Measurements from ENCODE around the gene SUGCT.
"Not testable (repeated sequence)": the region's sequence is repeated elsewhere in the genome, so short reads cannot be mapped to it uniquely, and the experiment has no call there.

Gene SUGCT

DNA sequence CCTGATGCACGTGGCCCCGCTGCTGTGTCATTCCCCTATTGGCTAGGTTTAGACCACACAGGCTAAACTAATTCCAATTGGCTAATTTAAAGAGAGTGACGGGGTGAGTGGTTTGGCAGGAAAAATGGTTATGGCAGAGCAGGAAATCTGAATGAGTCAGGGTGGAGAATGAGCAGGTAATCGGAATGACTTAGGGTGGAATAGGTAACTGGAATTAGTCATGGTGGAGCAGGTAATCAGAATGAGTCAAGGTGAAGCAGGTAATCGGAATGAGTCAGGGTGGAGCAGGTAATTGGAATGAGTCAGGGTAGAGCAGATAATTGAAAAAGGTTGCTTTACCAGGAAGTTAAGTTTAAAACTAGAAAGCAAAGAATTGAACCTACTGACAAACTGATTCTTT is 7.1 kb downstream of the SUGCT start:
- FAIRE-seq, result not testable (repeated sequence)

DNA sequence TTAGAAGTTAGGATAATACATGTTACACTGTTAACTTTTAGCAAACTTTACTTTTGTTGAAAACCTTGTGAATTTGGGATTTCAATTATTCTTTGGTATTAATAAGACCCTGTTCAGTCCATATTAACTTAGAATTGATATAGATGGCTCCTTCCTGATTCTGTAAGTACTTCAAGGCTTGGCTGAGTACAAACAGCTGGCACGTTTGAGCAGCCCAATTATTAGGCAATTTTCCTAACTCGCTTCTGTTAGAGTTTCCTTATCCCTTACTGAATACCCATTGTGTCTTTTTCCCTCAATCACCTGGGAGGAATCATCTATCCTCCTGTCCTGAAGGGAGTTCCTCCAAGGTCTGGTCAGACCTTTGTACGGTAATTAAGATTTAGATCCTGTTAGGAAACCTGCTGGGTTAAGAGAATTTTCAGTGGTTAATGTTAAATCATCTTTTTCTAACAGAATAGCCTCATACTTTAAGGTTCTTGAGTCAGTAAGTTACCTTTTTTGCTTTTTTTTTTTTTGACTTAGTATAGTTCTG is 10.9 kb downstream of the SUGCT start:
- FAIRE-seq, result not testable (repeated sequence)

DNA sequence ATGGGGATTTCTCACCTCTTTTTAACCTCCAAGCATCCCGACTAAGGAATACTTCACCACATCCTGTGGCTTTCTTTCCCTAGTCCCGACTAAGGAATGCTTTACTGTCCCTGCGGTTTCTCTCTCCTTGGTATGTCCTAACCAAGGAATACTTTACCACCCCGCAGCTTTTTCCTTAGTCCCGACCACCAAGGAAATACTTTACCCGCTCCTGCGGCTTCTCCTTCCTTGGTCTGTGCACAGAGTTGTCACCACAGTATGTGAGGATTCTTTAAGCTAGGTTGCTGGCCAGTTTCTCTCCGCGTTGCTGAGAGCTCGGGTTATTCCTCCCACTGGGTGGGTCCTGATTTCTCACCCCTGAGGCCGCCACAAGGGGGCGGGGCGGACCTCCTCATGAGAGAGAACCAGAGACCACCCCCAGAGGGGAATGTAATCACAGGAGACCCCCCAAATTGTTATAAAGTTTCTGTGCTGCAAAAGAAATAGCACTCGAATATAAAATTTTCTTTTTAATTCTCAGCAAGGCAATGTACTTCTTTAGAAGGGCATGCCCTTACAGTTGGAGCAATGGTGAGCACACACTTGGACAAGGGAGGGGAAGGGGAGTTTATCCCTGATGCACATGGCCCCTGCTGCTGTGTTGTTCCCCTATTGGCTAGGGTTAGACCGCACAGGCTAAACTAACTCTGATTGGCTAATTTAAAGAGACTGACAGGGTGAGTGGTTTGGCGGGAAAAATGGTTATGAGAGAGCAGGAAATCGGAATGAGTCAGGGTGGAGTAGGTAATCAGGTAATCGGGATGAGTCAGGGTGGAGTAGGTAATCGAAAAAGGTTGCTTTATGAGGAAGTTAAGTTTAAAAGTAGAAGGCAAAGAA is 12.8 kb downstream of the SUGCT start:
- FAIRE-seq, result no peak

DNA sequence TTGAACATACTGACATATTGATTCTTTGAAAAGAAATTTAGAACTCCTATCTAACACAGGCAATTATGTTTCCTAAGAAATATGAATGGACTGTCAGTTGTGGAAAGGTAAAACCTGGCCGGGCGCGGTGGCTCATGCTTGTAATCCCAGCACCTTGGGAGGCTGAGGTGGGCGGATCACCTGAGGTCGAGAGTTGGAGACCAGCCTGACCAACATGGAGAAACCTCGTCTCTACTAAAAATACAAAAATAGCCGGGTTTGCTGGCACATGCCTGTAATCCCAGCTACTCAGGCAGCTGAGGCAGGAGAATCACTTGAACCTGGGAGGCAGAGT is 13.4 kb downstream of the SUGCT start:
- FAIRE-seq, result not testable (repeated sequence)

DNA sequence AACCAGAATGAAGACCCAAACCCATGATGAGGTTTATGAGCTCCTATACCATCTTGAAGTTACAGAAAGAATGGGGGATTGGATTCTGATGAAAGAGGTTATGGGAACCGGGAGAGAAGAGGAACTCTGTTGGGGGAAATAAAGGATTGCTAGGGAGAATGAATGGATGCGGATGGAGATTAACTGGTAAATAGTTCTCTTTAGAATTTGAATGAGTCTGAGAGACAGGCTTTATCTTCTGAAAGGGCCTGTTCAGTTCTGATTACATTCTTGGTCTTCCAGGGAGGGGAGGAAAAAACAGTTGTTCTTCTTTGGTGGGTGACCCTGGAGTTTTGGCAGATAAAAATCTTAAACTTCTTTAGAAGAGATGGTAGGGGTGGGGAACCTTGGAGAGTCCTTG is 13.9 kb downstream of the SUGCT start:
- FAIRE-seq, result no peak

DNA sequence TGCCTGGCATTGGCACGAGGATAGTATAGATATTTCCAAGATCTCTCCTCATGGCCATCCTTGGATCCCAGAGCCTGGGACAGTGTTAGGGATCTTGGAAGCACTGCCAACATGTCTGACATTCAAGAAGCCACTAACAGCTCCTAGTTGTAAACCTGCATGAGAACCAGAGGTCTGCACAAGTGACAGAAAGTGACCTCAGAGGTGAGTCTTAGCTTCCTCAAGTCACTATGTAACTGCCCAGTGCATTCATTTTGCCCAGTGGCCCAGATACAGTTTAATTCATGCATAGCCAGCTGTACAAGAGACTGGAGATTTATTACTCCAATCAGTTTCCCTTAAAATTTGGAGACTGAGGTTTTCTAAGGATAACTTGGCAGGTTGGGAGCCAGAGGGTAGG is 16.7 kb downstream of the SUGCT start:
- no peak for FAIRE-seq

DNA sequence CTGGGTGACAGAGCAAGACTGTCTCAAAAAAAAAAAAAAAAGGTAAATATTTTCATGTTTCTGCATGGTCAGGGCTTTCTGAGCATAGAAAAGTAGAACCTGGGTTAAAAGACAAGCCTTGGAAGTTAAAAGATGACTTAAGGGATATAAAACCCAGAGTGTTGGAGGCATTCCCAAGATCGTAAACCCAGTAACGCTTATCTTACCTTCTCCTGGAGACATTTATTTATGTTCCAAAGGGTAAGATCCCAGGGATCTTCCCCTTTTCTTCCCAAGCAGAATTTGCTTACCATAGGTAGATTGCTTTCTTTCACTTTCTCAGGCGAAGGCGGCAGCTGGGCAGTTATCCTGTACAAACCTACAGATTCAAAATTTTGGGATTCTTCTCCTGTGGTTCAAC is 22.2 kb downstream of the SUGCT start:
- FAIRE-seq, result no peak

DNA sequence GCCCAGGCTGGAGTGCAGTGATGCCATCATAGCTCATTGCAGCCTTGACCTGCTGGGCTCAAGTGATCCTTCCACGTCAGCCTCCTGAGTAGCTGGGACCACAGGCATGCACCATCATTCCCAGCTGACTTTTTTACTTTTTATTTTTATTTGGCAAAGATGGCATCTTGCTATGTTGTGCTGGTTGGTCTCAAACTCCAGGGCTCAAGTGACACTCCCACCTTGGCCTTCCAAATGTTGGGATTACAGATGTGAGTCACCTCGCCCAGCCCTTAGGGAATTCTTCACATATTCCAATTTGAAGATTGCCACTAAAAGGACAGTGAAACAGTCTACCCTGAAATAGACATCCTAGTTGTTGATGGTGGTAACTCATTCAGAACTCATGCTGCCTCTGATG is 27.7 kb downstream of the SUGCT start:
- no peak for FAIRE-seq

DNA sequence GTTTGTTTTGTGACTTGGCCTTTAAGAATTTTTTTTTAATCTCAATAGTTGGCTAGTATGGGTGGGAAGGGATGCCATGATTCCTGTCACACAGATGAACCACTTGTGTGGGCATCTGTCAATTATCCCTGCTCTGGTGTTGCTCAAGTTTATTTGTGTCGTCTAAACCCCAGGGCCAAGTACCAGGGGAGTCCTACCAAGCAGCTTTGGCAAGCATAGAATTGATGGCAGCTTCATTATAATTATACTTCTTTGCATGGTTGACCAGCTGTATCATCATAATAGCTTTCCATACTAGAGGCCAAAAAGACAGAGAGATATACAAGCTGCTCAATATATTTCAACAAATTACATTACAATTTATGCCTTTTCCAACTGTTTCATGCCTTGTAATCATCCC is 30.4 kb downstream of the SUGCT start:
- no peak for FAIRE-seq

DNA sequence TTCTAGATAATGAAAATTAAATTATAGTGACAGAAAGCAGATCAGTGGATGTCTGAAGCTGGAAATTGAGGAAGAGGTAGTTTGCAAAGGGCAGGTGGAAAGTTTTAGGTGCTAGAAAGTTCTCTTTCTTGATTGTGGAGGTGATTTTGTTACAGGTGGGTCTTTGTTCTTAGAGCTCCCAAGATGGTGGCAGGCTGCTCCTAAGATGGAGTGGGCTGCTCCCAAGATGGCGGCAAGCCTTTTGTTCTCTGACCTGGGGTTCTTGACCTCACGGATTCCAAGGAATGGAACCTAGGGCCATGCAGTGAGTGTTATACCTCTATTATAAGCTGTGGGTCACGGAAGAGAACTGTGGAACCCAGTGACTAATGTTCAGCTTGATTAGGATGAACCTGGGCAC is 32.5 kb downstream of the SUGCT start:
- no peak for FAIRE-seq

DNA sequence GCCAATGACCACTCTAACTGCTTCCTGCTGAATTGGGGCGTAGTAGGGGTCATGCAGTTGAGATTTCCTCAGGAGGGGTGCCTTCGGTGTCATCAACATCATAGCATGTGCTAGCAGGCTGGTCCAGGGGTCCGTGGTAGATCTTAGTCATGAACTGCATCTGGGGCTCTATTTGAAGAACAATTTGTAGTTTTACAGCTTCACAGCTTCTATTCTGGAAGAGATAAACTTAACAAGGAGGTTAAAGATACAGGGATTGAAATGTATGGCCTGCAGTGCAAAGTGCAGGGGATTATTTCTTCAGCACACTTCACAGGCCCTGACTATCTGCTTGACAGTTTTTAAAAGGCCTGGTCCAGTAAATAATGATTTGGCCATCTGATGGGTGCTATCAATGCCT is 33.5 kb downstream of the SUGCT start:
- FAIRE-seq, result not testable (repeated sequence)

DNA sequence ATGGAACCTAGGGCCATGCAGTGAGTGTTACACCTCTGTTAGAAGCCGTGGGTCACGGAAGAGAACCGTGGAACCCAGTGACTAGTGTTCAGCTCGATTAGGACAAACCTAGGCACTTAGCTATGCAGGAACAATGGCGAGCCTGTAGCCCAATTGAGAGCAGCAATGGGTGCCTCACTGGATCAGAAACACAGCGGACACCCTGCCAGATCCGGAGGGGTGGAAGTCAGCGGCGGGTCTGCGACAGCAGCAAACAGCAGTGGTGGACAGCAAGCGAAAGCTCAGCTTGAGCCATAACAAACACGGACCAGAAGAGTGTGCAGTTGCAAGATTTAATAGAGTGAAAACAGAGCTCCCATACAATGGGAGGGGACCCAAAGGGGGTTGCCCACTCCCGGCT is 38.3 kb downstream of the SUGCT start:
- FAIRE-seq, result not testable (repeated sequence)

DNA sequence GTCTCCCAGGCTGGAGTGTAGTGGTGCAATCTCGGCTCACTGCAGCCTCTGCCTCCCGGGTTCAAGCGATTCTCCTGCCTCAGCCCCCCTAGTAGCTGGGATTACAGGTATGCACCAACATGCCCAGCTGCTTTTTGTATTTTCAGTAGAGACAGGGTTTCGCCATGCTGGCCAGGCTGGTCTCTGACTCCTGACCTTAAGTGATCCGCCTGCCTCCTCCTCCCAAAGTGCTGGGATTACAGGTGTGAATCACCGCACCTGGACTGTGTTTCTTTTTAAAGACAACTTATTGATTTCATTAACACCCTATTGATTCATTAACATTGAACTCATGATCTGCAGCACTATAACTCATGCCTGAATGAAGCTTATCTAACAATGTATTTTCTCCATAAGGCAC is 40.5 kb downstream of the SUGCT start:
- FAIRE-seq, result not testable (repeated sequence)

DNA sequence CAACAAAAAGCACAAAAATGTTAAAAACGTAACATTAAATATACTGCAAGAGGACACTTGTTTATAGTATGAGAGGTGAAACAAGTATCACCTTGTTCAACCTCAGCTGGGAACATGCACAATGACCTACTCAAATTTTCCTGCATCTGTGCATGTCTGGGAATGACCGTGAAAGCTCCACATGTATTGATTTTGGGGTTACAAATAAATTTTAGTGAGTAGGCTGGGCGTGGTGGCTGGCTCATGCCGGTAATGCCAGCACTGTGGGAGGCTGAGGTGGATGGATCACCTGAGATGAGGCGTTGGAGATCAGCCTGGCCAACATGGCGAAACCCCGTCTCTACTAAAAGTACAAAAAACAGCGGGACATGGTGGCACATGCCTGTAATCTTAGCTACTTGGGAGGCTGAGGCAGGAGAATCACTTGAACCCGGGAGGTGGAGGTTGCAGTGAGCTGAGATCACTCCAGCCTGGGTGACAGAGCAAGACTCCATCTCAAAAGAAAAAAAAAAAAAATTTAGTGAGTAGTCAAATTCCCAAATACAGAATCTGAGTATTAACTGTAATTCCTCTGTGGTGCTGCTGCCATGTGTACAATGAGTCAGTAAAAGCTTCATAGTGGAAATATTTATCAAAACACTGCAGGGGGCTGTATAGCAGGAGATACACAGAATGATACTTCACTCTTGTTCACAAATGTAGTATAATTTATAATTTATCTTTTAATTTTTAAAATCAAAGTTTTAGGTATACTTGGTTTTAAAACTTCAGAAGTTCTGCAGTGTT is 41.1 kb downstream of the SUGCT start:
- no peak for FAIRE-seq

DNA sequence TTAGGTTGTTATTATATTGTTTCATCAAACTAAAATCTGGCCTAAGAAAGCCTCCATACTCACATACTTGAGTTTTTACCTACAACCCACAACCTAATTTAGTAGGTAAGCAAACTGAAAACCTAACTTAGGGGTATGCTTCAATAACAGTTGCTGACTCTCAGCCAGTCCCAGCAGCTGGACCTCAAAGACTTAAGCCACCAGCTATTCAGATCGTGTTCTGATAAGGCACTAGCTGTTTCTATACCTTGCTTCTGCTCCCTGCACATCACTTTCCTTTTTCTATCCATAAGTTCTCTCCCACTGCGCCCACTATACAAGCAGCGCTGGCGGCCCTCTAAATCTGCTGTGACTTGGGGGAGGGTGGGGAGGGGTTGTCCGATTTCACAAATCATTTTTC is 42.3 kb downstream of the SUGCT start:
- FAIRE-seq, result no peak

DNA sequence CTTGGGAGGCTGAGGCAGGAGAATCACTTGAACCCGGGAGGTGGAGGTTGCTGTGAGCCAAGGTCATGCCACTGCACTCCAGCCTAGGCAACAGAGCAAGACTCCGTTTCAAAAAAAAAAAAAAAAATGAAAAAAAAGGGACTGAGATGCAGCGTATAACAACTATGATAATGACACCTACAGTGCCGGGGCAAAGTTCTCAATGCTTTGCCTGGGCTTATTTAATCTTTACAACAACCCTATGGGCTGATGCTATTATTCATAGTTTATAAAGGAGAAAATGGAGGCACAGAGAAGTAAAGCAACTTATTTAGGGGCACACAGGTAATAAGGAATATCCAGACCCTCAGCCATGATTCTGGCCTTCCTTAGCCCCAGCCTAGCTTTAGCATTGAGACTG is 47.6 kb downstream of the SUGCT start:
- no peak for FAIRE-seq

DNA sequence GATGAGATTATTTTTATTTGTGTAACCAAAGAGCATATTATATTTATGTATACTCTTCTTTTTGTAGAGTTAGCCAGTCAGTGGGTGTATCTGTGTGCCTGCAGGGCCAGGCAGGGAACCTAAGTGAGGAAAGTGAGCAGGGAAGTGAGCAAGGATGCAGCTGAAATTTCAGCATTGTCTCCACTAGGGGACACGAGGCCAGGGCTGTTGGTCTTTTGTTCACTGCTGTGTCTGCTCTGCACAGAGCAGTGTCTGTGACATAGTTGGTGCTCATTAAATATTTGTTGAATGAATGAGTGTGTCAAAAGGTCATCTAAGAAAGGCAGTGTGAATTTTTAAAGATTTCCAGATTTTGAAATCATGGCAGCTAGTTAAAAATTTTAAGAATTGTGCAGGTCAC is 51.8 kb downstream of the SUGCT start:
- no peak for FAIRE-seq

DNA sequence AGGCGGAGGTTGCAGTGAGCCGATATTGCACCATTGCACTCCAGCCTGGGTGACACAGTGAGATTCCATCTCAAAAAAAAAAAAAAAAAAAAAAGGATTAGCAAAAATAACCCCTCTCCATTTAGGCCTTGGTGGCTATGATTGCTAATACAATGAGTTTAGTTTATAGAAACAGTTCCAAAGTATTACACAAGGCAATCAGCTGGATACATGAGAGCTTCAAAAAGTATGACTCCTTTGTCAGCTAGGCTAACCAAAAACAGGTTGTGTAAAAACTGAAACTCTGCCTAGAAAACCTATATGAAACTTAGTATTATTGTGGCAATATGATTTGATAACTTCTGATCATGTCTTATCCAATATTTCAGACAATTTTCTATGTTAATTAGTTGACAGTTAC is 57.2 kb downstream of the SUGCT start:
- no peak for FAIRE-seq

DNA sequence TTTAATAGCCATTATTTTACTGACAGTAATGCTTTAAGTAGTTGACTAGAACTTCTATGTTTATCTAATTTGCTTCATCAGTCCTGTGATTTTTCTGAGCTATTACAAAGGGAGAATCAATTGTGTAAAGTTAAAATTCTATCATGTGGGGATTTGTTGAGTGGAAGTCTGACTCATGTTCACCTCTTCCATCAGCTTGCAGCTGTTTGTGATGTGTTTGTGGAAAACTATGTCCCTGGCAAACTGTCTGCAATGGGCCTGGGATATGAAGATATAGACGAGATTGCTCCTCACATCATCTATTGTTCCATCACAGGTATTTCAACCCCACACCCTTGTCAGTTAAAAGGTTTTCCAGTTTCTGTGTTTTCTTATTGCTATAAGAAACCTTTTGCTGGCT is 59.9 kb downstream of the SUGCT start:
- no peak for FAIRE-seq

DNA sequence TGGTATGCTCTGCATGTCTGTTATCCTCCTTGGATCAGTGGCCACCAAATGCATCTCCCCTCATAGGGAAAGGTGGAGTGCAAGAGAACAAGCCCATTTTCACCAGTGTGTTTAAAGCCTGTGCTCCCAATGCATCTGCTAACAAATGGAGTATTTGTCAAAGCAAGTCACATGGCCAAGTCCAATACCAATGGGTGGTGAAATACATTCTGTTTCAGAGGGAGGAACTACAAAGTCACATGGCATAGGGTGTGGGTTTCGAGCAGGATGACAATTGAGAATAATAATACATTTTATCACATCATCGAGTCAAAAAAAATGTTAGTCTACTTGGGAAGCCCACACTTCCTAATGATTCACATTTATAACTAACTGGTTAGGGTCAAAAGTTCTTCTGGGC is 62.7 kb downstream of the SUGCT start:
- FAIRE-seq, result no peak

DNA sequence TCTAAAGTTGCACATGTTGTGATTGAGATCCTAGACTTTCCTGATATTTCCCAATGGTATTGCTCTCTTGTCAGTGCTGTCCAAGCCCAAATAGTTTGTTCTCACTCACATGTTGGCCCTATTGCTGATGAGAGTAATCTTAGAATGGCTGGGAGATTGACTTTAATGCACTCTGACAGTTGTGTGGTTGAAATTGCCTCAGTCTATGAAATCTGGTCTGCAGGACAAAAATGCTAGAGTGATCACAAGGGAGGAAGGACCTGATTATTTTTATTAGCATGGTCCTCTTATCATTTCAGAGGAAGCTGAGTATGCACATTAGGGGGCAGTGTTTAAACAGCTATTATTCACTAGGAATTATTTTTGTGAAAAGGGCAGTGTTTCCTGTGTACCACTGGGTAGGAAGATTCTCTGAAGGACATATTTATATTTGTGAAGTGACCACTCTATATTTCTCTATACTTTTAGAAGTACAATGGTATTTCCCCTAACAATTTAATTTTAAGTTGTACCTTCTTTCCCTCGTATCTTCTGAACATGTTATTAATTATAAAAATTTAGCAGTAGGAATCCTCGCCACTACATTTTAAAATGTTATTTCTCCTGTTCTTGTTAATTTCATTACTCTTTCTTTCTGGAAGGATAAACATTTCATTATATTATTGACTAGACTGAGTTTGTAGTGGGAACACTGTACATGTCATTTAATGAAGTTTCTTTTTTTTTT is 64.4 kb downstream of the SUGCT start:
- FAIRE-seq, result no peak

DNA sequence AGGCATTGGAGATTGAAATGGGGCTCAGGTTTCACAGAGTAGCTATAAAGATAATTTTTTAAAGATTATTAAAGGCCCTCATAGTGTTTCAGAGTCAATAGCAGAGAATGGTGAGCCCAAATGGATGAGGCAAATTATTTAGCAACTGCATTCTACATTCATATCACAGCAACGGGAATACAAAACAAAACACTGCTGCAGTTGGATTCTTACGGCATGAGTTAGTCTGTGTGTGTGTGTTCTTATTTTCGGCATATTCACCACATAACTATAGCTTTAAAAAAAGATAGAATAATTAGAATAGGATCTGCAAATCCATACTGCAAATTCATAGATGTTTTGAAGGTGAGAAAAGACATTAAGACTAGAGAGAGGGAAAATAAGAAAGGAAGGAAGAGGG is 66.0 kb downstream of the SUGCT start:
- FAIRE-seq, result no peak

DNA sequence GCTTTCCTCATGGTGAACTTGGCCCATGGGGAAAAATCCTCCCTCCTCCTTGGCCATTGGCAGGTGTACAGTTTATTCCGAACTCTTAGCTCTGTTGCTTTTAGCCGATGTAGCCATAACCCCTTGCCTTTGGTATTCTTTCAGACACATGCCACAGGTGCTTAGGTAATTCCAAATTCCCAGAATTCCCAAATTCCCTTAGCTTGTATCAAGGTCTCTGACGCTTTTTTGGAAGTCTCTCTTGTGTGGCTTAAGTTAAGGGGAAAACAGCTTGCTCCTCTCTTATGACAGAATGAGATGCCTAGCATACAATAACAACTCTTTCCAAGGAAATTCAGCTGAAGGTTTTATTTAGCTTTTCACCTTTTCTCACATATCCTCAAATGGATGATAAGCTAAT is 68.0 kb downstream of the SUGCT start:
- no peak for FAIRE-seq

DNA sequence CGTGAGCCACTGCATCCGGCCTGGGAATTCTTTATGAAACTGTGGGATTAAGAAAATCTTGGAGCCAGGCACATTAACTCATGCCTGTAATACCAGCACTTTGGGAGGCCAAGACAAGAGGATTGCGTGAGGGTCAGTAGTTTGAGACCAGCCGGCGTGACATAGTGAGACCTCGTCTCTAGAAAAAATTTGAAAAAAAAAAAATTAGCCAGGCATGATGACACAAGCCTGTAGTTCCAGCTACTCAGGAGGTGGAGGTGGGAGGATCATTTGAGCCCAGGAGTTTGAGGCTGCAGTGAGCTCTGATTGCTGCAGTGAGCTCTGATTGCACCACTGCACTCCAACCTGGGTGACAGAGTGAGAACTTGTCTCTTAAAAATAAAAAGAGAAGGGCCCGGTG is 69.8 kb downstream of the SUGCT start:
- FAIRE-seq, result no peak
